IMR-90 (cell line): ENCODE data around the gene TOMM7. TPM values are rescaled to one million over a fixed set of nuclear protein-coding genes. Genes with fewer than 3 reads are reported as not detected.

Source experiments
- ATAC-seq: fragments of 200-7000 bp; cut with Tn5 transposase; 2 replicates; pipeline ENCODE4 v1.9.1; 2020; ENCODE audit warnings: low read depth, mild to moderate bottlenecking, moderate library complexity
- BruUV-seq: library from RNA; stranded (reverse); fragments of 400-500 nt; replicated peaks from 2 replicates; lab custom pipeline; 2021; lab: Mats Ljungman, UMichigan
- CTCF ChIA-PET: fragments of 300-600 bp; formaldehyde crosslinking; extraction: SDS; loops from one replicate; lab custom pipeline; 2021; ENCODE audit warnings: antibody characterized with exemption; lab: Yijun Ruan, JAX
- POLR2A ChIA-PET: fragments of 300-600 bp; sonication (Branson Sonifier 250); formaldehyde crosslinking; loops from one replicate; lab custom pipeline; 2022; ENCODE audit warnings: antibody characterized with exemption; ENCODE audit not compliant: unreplicated experiment; lab: Charles Lee
- DNase-seq: peaks from one replicate; pipeline ENCODE4 v3.0.0; 2013
- H2AFZ ChIP-seq: replicated peaks from 2 replicates; pipeline ENCODE3; 2013; ENCODE audit warnings: low read length, mild to moderate bottlenecking; ENCODE audit not compliant: poor library complexity
- H2AK5ac ChIP-seq: 2 replicates; pipeline ENCODE4 v1.6.1; 2013; ENCODE audit warnings: low read depth, low read length, inconsistent platforms
- H2AK9ac ChIP-seq: replicated peaks from 2 replicates; pipeline ENCODE3; 2013; ENCODE audit warnings: mild to moderate bottlenecking, low read depth, low read length, moderate library complexity; ENCODE audit not compliant: poor library complexity
- H2BK120ac ChIP-seq: 2 replicates; pipeline ENCODE4 v1.6.1; 2013; ENCODE audit warnings: low read depth, low read length, inconsistent platforms
- H2BK15ac ChIP-seq: 3 replicates; pipeline ENCODE4 v1.6.1; 2013; ENCODE audit warnings: low read depth, low read length, inconsistent platforms
- H2BK20ac ChIP-seq: 2 replicates; pipeline ENCODE4 v1.6.1; 2013; ENCODE audit warnings: low read depth, mild to moderate bottlenecking, inconsistent platforms, low read length, moderate library complexity
- H2BK5ac ChIP-seq: 2 replicates; pipeline ENCODE4 v1.6.1; 2013; ENCODE audit warnings: mild to moderate bottlenecking, low read depth, low read length, inconsistent platforms; ENCODE audit not compliant: poor library complexity, severe bottlenecking
- H3K14ac ChIP-seq: replicated peaks from 2 replicates; pipeline ENCODE4 v1.6.1; 2013; ENCODE audit warnings: low read depth, low read length, inconsistent platforms
- H3K18ac ChIP-seq: 2 replicates; pipeline ENCODE4 v1.6.1; 2013; ENCODE audit warnings: low read depth, low read length, control low read depth
- H3K23ac ChIP-seq: 2 replicates; pipeline ENCODE4 v1.6.1; 2013; ENCODE audit warnings: low read depth, low read length, inconsistent platforms
- H3K27ac ChIP-seq: 2 replicates; pipeline ENCODE4 v1.5.1; 2013; ENCODE audit warnings: mild to moderate bottlenecking, control low read depth, low read length; ENCODE audit not compliant: insufficient read depth
- H3K27me3 ChIP-seq: 2 replicates; pipeline ENCODE4 v1.6.1; 2013; ENCODE audit warnings: low read length; ENCODE audit not compliant: control insufficient read depth, insufficient read depth
- H3K36me3 ChIP-seq: 2 replicates; pipeline ENCODE4 v1.6.1; 2013; ENCODE audit warnings: low read length, mixed read lengths; ENCODE audit not compliant: control insufficient read depth, insufficient read depth
- H3K4ac ChIP-seq: 2 replicates; pipeline ENCODE4 v1.6.1; 2013; ENCODE audit warnings: low read depth, low read length, inconsistent platforms
- H3K4me1 ChIP-seq: 2 replicates; pipeline ENCODE4 v1.6.1; 2013; ENCODE audit warnings: low read length, mixed read lengths; ENCODE audit not compliant: control insufficient read depth, insufficient read depth
- H3K4me2 ChIP-seq: 2 replicates; pipeline ENCODE4 v1.6.1; 2013; ENCODE audit warnings: low read depth, mild to moderate bottlenecking, control low read depth, low read length, moderate library complexity
- H3K4me3 ChIP-seq: 2 replicates; pipeline ENCODE4 v1.5.1; 2013; ENCODE audit warnings: low read depth, mild to moderate bottlenecking, control low read depth, low read length, moderate library complexity; ENCODE audit not compliant: insufficient read depth
- H3K56ac ChIP-seq: 2 replicates; pipeline ENCODE4 v1.6.1; 2013; ENCODE audit warnings: low read length, inconsistent platforms; ENCODE audit not compliant: insufficient read depth; ENCODE audit errors: extremely low read depth
- H3K79me1 ChIP-seq, 2 experiments: 2 replicates each; pipeline ENCODE4 v1.6.1; 2013; ENCODE audit warnings: low read length in 2 of 2, inconsistent platforms in 1 of 2, low read depth in 1 of 2
- H3K9ac ChIP-seq: 2 replicates; pipeline ENCODE4 v1.6.1; 2013; ENCODE audit warnings: low read depth, low read length, control low read depth
- H3K9me1 ChIP-seq: 2 replicates; pipeline ENCODE4 v1.6.1; 2013; ENCODE audit warnings: low read length, inconsistent platforms; ENCODE audit not compliant: insufficient read depth
- H3K9me3 ChIP-seq: 2 replicates; pipeline ENCODE4 v1.6.1; 2013; ENCODE audit warnings: low read length; ENCODE audit not compliant: control insufficient read depth, insufficient read depth
- H4K20me1 ChIP-seq: 2 replicates; pipeline ENCODE4 v1.6.1; 2013; ENCODE audit warnings: low read length, inconsistent platforms; ENCODE audit not compliant: insufficient read depth
- H4K5ac ChIP-seq: 2 replicates; pipeline ENCODE4 v1.6.1; 2013; ENCODE audit warnings: mild to moderate bottlenecking, low read depth, low read length, control low read depth
- H4K8ac ChIP-seq, 2 experiments: 2 replicates each; pipeline ENCODE4 v1.6.1; 2013; ENCODE audit warnings: low read depth in 2 of 2, low read length in 2 of 2, control low read depth in 1 of 2, inconsistent platforms in 1 of 2
- H4K91ac ChIP-seq: 2 replicates; pipeline ENCODE4 v1.6.1; 2013; ENCODE audit warnings: low read depth, low read length, inconsistent platforms; ENCODE audit not compliant: insufficient read depth
- CEBPB ChIP-seq: IDR thresholded peaks from 2 replicates; pipeline ENCODE4 v1.6.1; 2012; ENCODE audit warnings: low read depth, low read length, improper control_type of control experiment
- CHD1 ChIP-seq: IDR thresholded peaks from 2 replicates; pipeline ENCODE4 v1.6.1; 2012; ENCODE audit warnings: low read depth, low read length, improper control_type of control experiment
- MAZ ChIP-seq: IDR thresholded peaks from 2 replicates; pipeline ENCODE4 v1.6.1; 2012; ENCODE audit warnings: low read depth, mild to moderate bottlenecking, low read length, improper control_type of control experiment, moderate library complexity, borderline replicate concordance
- RAD21 ChIP-seq: IDR thresholded peaks from 2 replicates; pipeline ENCODE4 v1.6.1; 2012; ENCODE audit warnings: low read length, improper control_type of control experiment
- WGBS, 2 experiments: methylation state at CpG; one replicate each; pipeline versions ENCODE4 v1.1.5 to v1.1.7; 2013; ENCODE audit warnings: missing lambda C conversion rate in 2 of 2; ENCODE audit not compliant: insufficient read length in 1 of 2; ENCODE audit errors: extremely low coverage in 2 of 2; 5-methylcytosine and 5-hydroxymethylcytosine counted together
- dilution Hi-C: fragments of 300-500 bp; cut with HindIII; formaldehyde crosslinking; loops from one replicate; pipeline ENCODE4 v1.14.3; 2018; ENCODE audit warnings: low sequenced_read_pairs; ENCODE audit not compliant: unreplicated experiment
- in situ Hi-C: fragments of 300-500 bp; cut with MboI; formaldehyde crosslinking; loops from 3 replicates; pipeline ENCODE4 v1.14.3; 2019; ENCODE audit warnings: low sequenced_read_pairs, inconsistent platforms, mixed read lengths
- intact Hi-C: fragments of 100-400 bp; cut with micrococcal nuclease; formaldehyde crosslinking; loops from 2 replicates; pipeline ENCODE4 v1.10.0; 2022
- polyA plus RNA-seq, 3 experiments: library from polyadenylated mRNA; depleted of rRNA; stranded (reverse); fragments of >200 nt; gene quantifications; 2 replicates each; pipeline ENCODE4 v1.2.3, GENCODE V29; 2012; ENCODE audit warnings: low replicate concordance in 1 of 3
- total RNA-seq: library from RNA; depleted of rRNA; stranded (reverse); fragments of >200 nt; gene quantifications from 2 replicates; pipeline ENCODE4 v1.2.3, GENCODE V29; 2012

TOMM7 gene
- total and polyA plus RNA-seq, 2 of the 4 experiments (the other 2 are of a cell fraction) = 67.2 to 727 TPM

DNA sequence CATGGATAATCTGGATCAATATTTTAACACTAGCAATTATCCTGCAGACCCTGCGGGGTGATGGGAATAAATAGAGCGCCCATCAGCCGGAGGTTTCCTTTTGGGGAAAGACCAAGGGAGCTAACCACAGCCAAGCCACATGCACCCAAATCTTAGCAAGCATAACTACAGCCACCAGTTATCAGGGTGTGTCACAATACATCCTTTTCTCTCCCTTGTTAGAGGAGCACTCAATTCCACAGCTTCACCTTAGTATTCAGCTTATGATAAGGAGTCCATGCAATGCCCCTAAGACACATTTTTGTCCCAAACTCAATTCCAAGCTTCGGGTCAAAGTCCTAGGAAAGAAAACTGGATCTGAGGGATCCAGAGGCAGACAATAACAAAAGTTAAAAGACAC, 15.9 kb downstream of the TOMM7 start:
- no peak overlapping the region for H4K91ac ChIP-seq
- no peak overlapping the region for H2BK120ac ChIP-seq
- H3K27me3 ChIP-seq = no peaks in the 10 kb centered on the region
- ChIA-PET CTCF (no interaction called here), POLR2A (no interaction called here)
- no peak overlapping the region for H2AFZ ChIP-seq
- H2BK15ac ChIP-seq = no peak overlapping the region
- no peak overlapping the region for H2AK9ac ChIP-seq
- no peaks in the 10 kb centered on the region for H3K79me1 ChIP-seq
- H3K4me2 ChIP-seq = no peak overlapping the region
- H3K18ac ChIP-seq = no peak overlapping the region
- no peak overlapping the region for H3K14ac ChIP-seq
- no peak overlapping the region for H2BK5ac ChIP-seq
- no peak overlapping the region for H3K9ac ChIP-seq
- H4K5ac ChIP-seq = no peak overlapping the region
- no peaks in the 10 kb centered on the region for H3K9me3 ChIP-seq
- ATAC-seq (no peak), DNase-seq (no peak)
- H3K4ac ChIP-seq = no peak overlapping the region
- no peaks in the 10 kb centered on the region for H4K20me1 ChIP-seq
- no peak overlapping the region for H3K4me3 ChIP-seq
- intact Hi-C loops = no loop called here
- H2AK5ac ChIP-seq = no peak overlapping the region
- WGBS, 2 experiments = 100% methylated on average over 3 of the region's 4 CpGs; no CpG with 5 or more reads in 1 of the 2 experiments
- no TSS peak for BruUV-seq
- no peaks in the 10 kb centered on the region for H3K9me1 ChIP-seq
- H3K23ac ChIP-seq = no peak overlapping the region
- H3K56ac ChIP-seq = no peak overlapping the region
- no peak overlapping the region for H4K8ac ChIP-seq
- in situ Hi-C loops = no loop called here
- H3K36me3 ChIP-seq = no peaks in the 10 kb centered on the region
- dilution Hi-C loops = no loop called here
- H3K4me1 ChIP-seq = no peaks in the 10 kb centered on the region; the same call in 1 of the 2 replicates
- H2BK20ac ChIP-seq = no peak overlapping the region
- no peak overlapping the region for H3K27ac ChIP-seq
- TF ChIP-seq RAD21 (no peak), CHD1 (no peak), CEBPB (no peak), MAZ (no peak)
